Renal pelvis (tissue), 4 donors: ENCODE measurements around the gene NUDCD3. TPM values are rescaled to one million over a fixed set of nuclear protein-coding genes. Genes with fewer than 3 reads are reported as not detected.
A peak's percentile ranks its signal among the peaks of the same experiment; 100 is the strongest.

Source experiments
- DNase-seq: peaks from one replicate; pipeline ENCODE4 v3.0.0-alpha.2; 2013
- polyA plus RNA-seq, 3 donors: library from polyadenylated mRNA; unstranded; fragments of 120-200 nt; gene quantifications; one replicate each; pipeline ENCODE4 v1.2.1, GENCODE V29; 2013; ENCODE audit not compliant: insufficient read length in 3 of 3

The NUDCD3 gene
- polyA plus RNA-seq, 3 donors = 97.2 to 99.7 (median 97.8) TPM

DNA sequence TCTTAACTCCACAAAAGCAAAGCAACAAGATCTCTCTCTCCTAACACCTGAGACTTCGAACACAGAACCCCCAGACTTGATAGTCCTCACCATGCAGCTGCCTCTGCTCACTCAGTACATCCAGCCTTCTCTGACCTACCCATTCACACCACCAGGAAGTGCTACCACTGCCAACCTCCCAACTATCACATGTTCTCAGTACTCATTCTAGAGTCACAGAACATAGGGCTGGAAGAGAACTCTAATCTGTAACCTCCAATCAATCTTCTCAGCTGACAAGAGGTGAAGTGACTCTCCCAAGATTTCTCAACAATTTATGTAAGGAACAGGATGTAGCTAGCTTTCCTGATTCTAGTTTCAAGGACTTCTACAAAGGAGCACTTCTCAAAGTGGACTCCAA lies 3.8 kb downstream of the NUDCD3 start:
- DNase-seq = no peak

DNA sequence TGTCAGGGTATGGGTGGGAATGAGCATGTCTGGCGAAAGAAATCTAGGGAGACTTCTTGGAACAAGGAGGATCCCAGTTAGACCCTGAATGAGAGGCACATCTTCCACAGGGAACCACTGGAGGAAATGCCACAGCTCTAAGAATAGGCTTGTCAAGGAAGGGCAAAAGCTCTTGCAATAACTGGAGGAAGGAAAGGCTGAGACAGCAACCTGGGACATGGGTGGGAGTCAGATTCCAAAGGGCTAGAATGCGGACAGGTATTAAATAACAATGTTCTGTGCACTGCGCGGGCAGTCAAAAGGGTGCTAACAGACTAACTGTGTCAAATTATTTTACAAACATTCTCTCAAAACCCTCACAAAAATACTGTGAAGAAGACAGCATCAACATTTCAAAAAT lies 4.5 kb downstream of the NUDCD3 start:
- DNase-seq = no peak

DNA sequence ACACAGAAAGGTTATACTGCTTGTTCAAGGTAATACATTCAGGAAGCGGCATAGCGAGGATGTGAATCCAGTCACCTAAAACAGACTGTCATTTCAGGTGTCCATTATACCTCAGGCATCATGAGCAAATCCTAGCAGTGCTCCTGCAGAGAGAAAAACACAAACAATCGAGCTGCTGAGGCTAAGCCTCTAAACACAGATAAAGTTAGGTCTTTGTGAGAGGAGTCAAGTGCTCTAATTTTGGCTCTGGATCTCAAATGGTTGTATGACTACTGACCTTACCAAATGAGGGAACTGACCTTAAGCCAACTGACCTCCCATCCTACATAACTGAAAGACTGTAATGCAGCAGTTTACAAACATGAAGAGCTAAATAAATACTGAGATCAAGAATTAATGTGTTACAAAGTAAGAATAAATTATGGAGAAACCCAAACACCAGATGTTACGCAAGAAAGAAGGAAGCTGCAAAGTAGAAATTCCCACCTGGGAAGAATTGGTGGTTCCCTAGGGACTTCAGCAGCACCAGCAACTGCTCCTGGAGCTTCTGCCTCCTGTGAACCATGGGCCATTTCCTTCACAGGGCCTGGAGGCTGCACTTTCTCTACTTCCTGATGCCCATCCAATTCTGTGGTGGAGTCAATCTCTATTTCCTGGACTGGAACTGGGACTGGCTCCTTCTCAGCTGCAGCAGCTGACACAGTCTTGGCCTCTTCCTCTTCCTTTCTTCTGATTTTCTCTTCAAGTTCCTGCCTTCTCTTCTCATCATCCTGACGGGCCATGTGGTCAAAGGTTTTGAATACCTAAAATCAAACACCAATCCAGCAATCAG lies 5.8 kb downstream of the NUDCD3 start:
- DNase-seq = no peak

DNA sequence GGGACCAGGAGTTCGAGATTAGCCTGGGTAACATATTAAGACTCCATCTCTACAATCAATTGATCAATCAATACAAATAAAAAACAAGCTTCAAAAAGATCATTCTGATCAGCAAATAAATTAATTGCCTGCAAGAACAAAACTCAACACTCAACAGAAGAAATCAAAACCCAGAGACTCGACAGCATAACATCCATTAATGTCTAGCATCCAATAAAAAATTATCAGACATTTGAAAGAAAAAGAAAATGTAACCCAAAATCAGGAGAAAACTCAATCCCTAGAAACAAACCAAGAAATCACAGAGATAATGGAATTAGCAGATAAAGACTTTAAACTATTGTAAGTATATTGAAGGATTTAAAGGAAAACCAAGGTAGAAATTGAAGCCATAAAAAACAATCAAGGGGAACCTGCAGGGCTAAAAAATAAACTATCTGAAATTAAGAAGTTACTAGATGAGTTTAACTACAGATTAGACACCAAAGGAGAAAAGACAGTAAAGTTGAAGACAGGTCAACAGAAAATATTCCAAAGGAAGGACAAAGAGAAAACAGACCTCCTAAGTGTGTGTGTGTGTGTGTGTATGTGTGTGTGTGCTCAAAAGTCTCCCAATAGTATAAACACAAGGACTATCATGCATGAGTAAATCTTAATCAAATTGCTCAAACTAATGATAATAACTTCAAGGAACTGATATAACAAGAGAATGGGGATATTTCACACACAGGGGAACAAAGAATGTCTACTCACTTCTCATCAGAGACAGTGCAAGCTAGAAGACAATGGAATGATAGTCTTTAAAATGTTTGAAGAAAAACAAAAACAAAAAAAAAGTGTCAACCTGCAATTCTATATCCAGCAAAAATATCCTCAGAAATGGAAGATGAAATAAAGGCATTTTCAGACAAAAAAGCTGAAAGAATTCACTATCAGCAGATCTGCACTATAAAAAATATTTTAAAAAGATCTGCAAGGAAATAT lies 7.7 kb downstream of the NUDCD3 start:
- no peak for DNase-seq

DNA sequence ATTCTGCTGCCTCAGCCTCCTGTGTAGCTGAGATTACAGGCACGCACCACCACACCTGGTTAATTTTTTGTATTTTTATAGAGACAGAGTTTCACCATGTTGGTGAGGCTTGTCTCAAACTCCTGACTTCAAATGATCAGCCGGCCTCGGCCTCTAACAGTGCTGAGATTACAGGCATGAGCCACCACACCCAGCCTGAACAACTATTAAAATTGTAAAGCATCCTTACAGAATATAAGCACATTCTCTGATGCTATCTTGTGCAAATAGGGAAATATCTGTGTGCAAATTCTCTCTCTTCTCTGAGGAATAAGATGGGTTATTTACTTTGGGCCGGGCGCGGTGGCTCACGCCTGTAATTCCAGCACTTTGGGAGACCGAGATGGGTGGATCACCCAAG lies 12.5 kb downstream of the NUDCD3 start:
- no peak for DNase-seq

DNA sequence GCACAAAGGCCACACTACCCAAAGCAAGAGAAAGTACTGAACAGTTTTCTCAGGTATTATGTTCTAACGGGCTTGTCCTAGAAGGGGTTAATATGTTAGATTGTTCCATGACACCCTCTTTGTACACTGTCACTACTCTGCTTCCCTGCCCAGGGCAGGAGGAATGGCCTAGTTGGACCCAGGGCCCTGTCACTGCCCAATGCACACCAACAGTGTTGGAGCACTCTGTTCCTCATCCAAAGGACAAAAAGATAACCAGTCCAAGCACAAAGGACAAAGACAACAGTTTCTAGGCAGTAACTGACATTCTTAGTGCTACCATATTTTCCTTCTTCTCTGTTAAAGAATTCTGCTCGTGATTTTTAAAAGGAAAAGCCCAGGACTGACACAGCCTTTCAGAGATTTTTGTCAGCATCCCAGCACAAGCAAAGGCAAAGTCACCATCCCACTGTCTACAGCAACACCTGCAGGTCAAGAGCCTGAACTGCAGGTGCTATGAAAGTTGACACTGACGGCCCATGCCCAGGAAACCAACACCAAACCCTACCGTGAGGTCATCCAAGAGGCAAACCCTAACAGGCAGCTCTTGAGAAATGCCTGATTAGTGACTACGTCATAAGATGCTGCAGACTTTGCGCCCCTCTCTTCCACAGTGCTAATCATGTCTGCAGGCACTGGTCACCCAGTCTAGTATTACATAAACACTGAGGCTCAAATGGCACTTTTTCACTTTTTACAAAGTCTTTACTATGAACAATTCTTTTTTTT lies 13.2 kb downstream of the NUDCD3 start:
- DNase-seq = peak; percentile 63

DNA sequence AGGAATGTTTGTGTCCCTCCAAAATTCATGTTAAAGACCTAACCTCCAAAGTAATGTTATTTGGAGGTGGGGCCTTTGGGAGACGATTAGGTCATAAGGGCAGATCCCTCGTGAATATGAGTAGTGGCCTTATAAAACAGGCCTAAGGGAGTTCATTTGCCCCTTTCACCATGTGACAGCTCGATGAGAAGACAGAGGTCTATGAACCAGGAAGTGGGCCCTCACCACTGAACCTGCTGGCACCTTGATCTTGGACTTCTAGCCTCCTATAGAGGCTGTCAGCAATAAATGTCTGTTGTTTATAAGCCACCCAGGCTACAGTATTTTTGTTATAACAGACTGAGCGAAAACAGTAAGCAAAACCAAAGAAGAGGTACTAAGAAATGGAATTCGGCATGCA lies 14.1 kb downstream of the NUDCD3 start:
- no peak for DNase-seq

DNA sequence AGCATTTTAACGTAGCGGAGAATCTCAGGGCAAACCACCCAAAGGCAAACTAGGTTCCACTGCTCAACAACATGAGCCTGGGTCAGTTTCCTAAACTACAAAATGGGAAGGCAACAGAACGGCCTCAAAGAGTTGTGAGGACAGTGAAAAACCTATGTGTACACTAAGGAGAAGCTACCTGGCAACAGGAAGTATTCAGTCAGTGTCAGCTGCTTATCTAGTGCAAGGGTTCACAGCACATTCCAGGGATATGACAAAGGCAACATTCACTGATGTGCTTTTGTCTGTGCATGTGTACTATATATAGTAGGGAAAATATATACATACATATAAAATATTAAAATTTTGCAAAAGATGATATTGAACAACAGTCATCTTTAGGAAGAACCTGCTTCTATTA lies 17.2 kb downstream of the NUDCD3 start:
- DNase-seq = no peak

DNA sequence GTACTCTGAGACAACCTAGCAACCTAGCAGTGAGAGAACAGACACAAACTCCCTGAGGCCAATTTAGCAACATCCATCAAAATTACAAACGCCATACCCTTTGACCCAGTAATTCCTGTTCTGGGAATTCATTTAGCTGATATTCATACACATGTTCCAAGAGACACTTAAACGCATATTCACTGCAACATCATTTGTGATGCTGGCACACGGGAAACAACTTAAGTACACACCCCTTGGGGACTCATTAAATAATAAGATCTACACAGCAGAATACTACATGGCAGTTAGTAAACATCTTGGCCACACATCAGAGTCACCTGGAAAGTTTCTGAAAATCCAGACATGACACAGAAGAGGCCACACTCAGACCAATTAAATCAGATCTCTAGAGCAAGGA lies 17.6 kb downstream of the NUDCD3 start:
- no peak for DNase-seq

DNA sequence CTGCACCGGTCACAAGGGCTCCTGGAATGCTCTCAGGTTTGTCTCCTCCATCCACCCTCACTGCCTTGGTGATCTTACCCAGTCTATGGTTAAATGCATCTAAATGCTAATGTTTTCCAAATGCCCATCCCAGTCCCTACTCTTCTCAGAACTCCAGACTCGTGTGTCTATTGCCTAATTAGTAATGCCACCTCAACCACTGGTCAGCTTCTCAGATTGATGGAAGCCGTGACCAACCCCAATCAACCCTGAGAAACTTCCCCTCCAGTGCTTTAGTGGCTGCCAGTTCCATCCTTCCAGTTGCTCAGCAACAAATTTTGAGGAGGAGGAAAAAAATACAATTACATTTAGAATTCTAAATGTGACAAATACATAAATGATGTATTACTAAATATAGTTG lies 18.6 kb downstream of the NUDCD3 start:
- no peak for DNase-seq

DNA sequence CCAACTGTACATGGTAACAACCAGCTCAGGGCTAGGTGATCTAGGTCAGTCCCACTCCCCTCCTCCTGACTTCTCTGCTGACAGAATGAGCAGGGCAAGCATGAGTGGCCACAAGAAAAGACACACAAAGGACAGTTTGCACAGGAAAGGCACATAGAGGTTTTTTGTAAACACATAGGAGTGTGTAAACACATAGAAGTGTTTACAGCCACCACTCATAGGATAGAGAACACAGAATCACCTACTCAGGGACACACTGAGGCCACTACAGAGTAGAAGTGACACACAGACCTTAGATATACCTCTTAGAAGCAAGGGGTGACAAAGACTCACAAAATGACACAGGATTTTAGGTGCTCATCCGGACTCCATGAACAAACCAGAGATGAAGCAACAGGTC lies 19.0 kb downstream of the NUDCD3 start:
- no peak for DNase-seq

DNA sequence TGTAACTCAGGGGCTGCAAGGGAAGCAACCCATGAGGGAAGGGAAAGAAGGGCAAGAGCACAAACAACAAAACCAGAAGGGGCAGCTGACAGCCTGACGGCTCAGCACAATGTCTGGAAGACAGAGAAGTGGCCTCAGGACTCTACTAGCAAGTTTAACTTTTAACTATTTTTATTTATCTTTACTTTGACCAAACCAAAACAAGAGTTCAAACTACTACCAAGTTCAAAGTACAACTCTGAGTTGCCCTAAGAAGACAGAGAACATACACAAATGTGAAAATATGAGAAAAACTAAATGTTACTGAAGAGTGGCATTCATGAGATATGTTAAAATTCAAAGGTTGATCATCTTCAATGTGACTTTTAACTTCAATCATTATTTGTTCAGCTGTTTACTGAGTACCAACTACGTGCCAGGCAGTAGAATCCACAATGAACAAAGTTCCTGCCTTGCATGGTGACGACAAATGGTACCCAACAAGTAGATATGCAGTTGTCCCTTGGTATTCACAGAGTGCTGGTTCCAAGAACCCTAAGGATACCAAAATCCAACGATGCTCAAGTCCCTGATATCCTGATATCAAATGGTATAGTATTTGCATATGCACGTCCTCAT lies 19.7 kb downstream of the NUDCD3 start:
- no peak for DNase-seq

DNA sequence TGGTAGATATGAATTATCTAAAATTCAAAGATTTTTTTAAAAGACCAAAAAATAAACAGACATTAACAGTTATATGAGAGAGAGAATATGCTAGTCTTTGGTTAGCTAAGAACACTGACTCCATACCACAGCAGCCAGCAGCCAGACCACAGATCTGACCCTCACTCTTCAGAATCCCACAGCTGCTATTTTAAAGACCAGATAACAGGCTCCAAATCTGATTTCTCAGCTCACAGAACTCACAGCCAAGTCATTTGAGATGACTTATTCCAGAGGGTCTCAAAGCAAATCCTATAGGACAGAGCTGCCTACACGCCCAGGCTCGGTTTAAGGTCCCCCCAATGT lies 20.4 kb downstream of the NUDCD3 start:
- DNase-seq = no peak

DNA sequence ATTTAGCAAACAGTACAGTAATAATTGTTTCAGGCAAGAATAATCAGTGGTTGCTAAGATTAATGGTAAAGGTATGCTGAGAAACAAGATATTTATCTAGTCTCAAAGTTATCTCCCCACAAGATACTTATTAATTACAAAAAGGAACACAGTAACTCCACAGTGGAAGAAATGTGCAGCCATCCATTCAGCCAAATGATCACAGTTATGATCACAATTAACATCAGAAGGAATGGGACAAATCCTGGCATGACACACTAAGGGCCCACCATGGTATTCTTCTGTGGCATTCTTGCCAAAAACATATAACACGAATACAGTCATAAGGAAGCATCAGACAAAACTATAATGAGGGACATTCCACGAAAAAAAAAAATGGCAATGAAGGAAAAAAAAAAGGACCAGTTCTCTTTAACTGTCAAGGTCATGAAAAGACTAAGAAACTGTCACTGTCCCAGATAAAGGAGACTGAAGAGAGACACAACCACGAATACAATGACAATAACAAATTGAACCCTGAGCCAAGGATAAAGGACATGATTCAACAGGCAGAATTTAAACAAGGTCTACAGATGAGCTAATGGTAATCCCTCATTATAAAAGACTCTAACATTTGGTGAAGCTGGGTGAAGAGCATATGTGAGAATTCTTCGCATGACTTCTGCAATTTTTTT lies 20.9 kb downstream of the NUDCD3 start:
- DNase-seq = no peak

DNA sequence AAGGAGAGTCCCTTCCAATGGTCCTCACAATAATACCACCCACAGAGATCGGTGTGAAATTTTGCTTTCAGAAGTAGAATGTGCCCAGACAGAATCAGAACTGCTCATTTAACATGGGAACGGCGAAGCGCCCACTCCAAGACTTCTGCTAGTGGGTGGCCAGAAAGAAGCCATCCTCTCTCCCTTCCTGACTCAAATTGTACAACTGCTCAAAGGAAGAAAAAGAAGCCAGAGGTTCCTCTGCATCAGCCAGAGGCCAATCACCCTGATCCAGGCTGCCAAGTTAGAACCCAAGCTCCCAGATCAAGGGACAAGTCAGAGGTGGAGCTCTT lies 23.3 kb downstream of the NUDCD3 start:
- DNase-seq = no peak

DNA sequence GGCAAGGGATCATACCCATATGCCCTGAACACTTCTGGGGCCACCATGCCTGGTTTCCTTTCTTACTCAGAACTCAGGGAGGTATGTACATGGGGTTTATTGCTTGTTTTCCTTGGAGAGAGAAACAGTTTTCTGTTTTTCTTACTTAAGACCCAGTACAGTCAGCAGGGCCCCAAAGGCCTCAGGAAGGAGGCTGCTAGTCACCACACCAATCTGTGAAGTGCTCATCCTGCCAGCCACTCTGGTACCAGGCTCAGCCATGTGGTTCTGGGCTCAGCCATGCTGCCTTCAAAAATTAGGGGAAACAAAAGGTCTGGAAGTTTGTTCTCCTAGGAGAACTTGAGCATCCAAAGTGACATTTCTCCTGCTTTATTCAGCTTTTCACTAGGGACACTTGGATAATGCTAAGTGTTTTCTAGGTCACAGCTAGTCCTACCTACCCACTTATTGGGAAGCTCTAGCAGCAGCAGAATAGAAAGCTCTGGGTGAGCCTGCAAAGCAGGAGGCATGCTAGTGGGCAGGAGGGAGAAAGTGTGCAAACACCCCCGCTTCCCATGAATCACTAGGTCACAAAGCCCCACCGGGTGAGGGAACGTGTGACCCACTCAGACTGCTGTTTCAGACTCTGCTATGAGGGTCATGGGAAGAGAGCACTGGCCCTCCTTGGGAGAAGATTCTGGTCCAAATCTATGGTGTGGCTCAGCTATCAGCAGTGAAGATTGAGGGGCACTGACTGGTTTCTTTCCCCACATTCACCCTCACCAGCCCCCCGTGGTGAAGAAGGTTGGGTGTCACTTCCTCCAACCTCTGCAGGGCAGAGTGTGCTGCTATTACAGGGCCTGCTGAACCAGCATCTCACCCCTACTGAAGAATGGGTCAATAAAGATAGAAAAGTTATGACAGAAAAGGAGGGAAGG lies 23.9 kb downstream of the NUDCD3 start:
- DNase-seq = no peak

DNA sequence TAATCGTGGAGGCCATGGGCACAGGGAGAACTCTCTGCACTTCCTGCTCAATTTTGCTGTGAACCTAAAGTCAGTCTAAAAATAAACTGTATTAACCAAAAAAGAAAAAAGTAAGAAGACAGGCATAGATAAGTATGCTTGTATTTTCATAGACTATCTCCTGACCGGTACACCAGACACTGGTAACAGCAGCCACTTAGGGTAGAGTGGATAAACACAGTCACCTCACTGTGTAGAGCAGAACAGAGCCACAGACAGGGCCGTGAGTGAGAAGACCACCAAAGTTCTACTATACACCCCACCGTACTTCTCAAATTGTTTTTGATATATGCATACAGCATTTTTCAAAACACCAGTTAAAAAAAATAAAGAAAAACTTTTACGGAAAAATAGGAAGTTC lies 25.0 kb downstream of the NUDCD3 start:
- DNase-seq = no peak

DNA sequence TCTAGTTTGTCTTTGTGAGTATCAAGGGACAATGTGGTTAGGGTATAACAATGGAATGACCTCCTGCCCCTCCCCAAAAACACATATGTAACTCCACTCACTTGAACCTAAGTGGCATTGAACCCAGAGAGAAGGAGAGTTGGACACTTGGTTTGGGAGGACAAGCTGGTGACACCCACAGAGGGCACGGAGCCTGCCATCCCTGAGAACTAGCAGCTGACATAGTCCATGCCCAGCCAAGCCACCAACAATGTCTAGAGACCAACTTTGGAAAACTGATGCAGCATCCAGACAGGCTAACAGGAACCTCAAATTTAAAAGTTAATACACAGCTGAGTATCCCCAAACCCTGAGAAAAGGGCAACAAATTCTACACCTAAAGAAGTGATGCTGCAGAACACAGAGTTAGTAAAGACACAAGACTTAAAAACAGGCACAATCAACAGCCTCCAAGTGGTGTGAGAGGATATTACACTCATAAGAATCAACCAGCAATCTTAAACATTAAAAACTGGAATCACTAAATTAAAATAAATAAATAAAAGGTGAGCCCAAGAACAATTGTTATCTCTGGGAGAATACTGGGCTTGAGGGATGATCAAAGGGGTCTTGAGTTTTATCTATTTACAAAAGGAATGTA lies 27.2 kb downstream of the NUDCD3 start:
- DNase-seq = no peak

DNA sequence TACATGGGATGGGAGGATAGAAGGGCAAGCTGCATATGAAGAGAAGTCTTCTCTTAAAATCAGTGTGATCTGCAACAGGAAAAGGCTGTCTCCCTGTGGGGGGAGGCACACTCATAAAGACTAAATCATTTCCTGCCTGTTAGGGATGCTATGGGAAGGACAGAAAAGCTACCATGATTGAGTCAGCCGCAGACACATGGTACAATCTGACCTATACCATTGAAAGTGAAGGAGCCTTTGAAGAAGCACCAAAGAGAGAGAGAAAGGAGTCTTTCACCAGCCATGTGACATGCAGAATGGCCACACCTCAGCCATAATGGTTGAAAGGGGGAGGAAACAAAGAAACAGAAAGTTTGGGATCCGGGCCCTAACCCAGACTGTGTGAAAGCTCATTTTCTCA lies 29.1 kb downstream of the NUDCD3 start:
- DNase-seq = no peak

DNA sequence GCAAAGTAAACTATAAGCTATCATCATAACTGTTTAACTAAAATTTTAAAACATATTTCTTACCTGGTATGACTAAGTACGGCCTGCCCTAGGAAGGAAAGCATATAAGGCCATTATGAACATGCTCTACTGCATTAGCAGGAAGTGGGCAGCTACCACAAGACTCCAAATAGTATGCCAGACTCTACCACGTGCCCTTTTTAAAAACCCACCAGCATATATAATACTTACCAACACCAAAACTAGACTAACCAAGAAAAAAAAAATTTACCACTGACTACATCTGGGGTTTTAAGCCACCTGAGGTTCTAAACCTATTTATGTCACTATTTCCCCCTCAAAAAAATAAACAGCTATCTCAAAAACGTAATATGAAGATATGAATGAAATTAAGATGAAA lies 30.1 kb downstream of the NUDCD3 start:
- no peak for DNase-seq
